ENCODE data around the gene PDPN.
"Not testable (repeated sequence)": the region's sequence is repeated elsewhere in the genome, so short reads cannot be mapped to it uniquely, and the experiment has no call there.

Gene PDPN, protein sequence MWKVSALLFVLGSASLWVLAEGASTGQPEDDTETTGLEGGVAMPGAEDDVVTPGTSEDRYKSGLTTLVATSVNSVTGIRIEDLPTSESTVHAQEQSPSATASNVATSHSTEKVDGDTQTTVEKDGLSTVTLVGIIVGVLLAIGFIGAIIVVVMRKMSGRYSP

DNA sequence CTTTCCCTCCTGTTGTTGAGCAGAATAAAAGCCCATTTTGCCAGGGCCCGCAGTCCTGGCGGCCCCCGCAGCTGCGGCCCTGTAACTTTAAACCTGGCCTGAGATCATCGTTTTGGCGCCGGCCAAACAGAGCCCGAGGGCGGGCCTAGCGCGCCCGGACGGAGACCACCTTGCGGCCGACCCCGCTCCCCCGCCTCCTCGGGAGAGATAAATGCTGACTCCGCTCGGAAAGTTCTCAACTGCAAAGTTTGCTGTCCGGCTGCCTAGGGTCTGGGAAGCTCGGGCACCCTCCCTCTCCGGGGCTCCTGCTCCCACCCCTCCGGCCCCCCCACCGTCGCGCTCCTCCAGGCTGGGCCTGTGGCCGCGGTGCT, at the start of gene PDPN:
TSS of gene PDPN (plus strand) at position 238 of the 371 bp plus-strand sequence. CDS start 202 bp downstream, outside the sequence.
- DNase-seq = no peak

DNA sequence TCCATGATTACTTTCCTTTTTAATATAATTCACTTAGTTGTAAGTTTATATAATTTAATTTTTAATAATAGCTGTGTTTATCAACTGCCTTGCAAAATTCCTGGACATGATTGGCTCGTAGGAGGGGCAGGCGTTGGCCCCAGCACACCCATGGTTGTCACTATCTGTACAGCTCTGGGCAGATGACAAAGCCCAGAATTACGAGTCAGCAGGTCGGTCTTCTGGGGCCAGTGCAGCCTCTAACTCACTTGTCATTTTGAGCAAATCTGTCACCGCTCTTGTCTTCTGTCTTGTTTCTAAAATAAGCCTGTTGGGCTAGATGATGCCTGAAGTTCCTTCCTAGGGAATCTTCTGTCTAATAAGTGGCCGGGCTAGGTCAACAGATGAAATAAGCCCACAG, 48.4 kb upstream of the PDPN start:
- no peak for DNase-seq

DNA sequence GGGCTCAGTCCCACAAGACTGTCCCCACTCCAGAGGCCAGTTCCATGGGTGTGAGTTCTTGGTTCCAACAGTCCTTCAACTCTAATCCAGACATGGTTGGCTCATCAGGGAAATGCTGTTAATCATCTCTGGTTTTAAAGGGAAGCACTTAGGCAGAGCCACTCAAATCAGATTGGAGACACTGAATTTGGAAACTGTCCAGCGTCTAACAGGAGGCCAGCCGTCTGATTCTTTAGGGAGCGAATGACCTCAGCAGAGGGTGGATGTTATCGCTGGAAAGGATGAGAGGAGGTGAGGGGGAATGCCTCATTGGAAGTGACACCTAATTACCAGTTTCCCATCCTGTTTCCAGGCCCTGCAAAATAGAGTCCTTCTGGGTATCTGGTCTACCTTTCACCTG, 47.1 kb upstream of the PDPN start:
- no peak for DNase-seq

DNA sequence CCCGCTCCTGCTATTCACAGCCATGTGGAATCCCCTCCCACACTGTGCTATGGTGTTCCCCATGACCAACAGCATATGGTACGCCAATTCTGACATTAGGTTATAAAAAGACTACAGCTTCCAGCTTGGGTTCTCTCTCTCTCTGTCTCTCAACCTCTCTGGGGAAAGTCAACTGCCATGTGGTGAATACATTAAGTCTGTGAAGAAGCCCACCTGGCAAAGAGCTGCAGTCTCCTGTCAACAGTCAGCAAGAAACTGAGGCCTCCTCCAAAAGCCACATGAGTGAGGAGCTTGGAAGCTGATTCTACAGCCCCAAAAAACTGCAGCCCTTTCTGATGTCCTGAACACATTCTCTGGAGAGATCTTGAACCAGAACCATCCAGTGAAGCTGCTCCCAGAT, 44.8 kb upstream of the PDPN start:
- DNase-seq = no peak

DNA sequence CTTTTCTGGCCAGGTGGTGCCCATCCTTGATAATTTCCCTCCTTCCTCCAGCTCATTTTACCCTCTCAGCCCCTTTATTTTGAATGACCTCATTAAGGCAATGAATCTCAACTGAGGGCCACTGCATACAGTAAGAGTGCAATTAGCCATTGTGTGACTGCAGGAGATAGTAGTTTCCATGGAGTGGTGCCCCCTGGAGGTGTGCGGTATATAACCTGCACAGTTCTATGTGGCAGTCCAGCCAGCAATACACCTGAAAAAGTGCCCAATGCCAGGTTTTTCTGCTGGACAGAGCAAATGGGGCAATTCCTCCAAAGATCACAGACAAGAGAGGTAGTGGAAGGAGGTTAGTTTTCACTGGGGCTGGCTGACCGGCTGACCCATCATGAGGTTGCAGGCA, 43.9 kb upstream of the PDPN start:
- no peak for DNase-seq

DNA sequence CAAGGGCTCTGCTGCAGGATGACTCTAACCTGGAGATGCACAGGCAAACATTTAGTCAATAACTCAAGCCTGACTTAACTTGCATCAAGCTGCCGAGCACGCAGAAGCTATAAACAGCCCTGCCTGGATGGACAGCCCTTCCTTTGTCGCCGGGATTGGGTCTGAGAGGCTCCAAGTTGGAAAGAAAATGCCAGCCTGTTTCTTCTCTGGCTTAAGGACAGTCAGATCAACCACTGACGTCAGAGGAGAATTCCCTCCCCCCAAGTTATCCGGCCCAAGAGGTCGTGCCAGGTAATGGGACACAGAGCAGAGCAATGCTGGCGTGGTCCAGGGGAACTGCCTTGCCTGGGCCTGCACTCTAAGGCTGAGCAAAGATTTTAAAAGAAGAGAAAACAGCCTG, 42.8 kb upstream of the PDPN start:
- DNase-seq = no peak

DNA sequence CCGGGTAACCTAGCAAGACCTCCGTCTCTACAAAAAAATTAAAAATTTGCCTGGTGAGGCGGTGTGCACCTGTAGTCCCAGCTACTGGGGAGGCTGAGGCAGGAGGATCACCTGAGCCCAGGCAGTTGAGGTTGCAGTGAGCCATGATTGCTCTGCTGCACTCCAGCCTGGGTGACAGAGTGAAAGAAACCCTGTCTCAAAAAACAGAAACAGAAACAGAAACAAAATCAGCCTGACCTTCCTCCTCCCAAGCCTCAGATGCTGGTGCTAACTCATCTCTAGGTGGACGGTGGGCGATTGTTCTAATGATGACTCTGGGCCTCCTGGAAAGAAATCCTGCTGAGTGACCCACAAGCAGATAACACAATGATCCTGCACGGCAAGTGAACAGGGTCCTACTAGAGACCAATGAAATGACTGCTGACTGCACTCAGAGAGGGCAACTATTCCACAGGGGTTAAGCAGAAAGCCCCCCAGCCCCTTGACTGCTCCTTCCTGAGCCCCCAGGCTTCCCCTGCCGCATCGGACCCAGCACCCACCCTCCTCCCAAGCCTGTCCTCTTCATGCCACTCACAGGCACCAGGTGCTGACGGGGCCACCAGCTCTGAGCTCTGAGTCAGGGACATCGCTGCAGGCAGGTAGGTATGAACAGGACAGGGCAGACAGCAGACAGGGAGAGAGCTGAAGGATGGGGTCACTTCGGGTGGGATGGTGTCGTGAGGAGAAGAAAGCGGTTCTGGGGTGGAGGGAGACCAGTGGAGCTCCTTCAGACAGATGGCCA, 42.0 kb upstream of the PDPN start:
- no peak for DNase-seq

DNA sequence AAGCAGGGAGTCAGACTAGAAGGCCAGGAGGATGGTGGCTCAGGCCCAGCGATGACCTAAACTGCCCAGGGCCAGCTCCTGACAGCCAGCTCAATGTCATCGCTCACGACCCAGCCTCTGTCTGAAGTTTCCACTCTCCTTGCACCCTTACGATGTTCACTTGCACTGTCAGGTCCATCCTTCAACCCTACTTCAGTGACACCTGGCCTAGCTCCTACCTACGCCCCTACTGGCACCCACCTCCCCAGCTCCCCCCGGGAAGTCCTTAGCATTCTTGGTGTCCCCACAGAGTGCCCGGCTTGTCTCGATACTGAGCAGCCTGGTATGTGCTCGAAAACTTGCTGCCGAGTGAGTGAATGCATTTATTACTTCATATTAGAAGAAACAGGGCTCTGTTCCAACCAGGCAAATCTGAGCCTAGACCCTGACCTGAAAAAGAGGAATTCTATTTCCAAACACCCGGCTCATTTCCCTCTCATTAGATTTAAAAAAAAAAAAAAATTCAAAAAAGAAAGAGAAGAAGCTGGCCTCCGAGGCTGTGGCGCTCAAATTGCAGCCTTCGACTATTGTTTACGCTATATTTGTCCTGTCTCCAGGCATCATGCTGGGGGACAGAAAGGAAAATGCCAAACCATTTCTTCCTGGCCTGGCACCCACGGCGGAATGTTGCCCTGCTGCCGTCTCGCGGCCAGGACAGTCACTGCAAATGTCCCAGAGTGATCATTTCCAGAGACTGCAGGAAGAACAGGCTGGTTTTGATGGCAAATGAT, 40.0 kb upstream of the PDPN start:
- DNase-seq = no peak

DNA sequence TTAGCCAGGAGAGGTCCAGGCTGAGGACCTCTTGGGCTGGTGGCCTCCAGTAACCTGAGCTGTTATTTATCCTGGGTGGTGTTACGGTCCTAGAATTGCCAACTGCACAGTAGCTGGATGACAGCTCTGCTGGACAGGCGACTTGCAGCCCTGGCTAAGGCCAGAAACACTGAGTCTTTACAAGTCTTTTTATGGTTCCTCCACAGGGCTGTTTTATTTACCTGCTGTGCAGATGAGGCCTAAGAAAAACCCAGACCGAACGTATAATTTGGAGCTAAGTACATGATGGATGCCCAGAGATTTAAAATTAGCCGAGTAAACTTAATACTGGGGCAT, 39.4 kb upstream of the PDPN start:
- no peak for DNase-seq

DNA sequence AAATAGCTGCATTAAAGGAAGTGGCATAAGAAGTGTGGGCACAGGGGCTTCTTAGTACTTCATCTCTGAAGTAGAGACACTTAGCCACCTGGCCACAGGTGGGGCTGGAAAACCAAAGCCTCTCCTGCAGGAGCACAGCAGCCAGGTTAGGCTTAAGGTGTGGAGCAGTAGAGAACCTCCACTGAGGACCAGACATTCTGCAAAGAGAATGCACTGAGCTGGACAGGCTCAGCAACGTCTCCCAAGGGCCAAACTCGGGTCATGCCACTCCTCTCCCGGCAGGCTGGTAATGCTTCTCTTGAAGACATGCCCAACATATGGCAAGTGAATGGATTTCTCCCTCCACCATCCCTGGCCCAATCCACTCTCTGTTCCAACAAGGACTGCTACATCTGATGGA, 36.8 kb upstream of the PDPN start:
- DNase-seq = no peak

DNA sequence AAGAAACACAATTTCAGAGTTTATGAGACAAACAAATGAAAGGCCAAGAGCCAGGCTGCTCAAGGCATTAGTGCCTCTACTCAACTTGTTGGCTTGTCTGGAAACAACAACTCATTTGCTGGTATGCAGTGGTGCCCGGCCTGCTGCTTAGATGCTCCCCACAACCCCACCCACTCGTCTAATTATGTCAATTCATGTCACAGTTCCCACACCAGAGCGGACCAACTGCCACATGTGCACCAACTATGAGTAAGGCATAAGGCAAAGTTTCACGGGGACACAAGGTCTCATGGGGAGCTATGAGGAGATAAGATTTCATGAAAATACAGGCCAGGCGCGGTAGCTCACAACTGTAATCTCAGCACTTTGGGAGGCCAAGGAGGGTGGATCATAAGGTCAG, 35.4 kb upstream of the PDPN start:
- no peak for DNase-seq

DNA sequence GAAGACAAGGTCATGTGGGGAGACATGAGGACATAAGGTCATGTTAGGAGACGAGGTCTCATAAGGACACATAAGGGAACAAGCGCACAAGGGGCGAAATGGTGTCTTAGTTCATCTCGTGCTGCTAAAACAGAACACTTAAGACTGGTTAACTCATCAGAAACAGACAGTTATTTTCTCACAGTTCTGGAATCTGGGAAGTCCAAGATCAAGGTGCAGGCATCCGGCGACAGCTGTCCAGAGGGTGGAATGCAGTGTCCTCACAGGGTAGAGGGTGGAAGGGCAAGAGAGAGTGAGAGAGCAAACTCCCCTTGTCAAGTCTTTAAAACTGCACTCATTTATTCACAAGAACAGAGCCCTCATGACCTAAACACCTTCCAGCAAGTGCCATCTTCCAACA, 34.6 kb upstream of the PDPN start:
- DNase-seq = no peak

DNA sequence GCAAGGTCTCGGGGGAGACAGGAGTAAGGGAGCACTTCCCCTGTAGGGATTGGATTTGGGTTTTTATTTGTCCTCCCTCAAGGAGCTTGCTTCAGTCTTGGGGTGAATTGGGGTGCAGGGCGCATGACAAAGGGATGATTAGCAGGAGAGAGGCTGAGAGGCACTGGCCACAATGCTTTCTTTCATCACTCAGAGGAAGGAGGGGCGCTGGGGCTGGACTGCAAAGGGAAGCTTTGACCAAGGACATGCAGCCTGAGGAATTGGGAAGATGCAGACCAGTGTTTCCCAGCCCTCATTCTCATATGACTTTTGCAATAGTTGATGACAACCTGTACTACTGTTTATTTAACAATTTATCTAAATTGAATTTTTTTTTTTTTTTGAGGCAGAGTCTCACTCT, 34.1 kb upstream of the PDPN start:
- DNase-seq = no peak

DNA sequence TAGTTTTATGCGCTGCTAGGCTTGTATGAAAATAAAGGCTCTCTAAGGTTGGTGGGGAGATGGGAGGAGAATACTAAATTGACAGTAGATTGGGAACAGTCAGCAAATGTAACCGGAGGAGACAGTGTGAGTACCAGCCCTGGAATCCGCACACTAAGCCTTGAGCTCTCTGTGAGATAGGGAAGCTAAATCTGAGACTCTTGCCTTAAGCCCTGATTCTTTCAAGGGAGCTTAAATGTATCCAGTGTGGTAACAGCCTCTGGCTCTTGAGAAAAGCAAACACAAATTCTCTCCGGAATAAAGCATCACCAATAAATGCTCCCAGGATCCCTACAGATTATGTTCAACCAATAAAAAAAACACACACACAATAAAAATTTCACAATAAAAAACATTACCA, 33.0 kb upstream of the PDPN start:
- DNase-seq = no peak

DNA sequence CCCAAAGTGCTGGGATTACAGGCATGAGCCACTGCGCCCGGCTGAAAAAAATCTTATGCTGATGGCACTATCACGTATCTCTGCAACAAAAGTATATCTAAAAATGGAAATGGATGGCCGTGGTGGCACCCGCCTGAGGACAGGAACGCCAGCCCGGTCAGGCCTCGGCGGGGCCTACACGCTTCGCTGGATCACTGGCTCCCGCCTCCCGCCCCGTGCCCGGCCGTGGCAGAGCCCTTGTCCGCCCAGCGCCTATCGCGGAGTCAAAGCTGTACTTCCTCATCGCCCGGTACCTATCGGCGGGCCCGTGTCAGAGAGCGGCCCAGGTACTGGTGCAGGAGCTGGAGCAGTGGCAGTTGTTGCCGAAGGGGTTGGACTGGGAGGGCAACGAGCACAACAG, 28.8 kb upstream of the PDPN start:
- DNase-seq = no peak

DNA sequence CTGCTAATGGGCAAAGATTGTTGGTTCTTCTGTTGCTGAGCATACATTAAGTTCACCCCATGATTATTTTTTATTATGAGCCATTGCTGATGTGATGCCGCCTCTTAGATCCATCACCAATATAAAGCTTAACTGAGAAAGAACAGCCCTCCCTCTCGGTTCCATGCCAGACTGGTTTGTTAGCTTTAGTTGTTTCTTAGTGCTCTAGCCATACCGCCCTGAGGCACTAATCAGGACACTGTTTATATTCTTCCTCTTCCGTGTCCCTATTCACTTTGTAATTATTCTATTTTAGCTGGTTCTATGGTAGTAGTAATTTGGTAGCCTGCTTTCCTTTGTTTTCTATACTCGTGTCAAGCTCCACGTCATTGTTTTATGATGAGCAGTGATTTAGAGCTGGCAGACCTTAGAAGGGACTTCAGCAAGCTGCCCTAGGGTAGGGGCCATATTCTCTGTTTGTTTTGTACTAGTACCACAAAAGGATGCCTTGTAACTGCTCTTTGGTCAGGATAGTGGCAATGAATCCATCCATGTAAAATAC, 27.3 kb upstream of the PDPN start:
- DNase-seq = no peak

DNA sequence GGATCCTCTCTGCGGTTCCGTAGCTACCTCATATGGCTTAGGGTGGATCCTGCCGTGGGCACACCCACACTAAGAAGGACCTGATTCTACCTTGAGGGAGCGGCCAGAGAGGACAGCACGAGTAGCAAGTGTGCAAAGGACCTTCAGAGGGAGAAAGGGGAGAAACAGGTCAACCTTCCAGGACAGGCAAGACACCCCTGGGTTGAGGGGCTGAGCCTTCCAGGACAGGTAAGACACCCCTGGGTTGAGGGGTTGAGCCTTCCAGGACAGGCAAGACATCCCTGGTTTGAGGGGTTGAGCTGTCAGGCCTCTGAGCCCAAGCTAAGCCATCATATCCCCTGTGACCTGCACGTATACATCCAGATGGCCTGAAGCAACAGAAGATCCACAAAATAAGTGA, 23.1 kb upstream of the PDPN start:
- DNase-seq = no peak

DNA sequence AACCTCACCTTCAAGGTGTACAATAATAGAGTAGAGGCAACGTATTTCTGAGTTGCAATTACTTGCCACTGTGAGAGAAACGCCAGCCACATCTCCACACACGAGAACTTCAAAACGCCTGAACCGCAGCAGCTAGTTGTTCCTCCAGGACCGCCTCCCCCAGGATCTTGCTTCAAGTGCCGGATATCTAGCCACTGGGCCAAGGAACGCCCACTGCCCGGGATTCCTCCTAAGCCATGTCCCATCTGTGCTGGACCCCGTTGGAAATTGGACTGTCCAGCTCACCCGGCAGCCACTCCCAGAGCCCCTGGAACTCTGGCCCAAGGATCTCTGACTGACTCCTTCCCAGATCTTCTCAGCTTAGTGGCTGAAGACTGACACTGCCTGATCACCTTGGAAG, 20.7 kb upstream of the PDPN start:
- not testable (repeated sequence) for DNase-seq

DNA sequence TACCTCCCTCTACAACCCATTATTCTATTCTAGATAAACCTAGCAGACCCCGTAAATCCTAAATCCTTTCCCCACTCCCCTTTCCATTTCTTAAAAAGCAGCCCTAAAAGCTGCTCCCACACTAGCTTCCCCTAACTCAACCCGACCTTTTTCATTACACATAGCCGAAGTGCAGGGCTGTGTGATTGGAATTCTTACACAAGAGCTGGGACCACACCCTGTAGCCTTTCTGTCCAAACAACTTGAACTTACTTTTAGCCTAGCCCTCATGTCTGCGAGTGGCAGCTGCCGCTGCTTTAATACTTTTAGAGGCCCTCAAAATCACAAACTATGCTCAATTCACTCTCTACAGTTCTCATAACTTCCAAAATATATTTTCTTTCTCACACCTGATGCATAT, 19.6 kb upstream of the PDPN start:
- no peak for DNase-seq

DNA sequence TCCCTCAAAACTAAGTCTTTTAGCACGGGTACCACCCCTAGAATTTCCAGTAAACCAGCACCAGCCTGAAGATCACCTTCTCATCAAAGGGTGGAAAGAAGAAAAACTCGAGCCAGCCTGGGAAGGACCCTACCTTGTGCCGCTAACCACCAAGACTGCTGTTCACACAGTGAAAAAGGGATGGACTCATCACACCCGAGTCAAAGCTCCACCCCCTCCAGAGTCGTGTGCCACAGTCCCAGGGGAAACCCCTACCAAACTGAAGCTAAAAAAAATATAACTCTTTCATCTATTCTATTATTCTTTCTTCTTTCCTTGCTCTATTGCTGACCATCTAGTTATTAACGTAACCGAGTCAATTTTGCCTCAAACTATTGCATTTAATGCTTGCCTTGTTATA, 13.2 kb upstream of the PDPN start:
- not testable (repeated sequence) for DNase-seq

DNA sequence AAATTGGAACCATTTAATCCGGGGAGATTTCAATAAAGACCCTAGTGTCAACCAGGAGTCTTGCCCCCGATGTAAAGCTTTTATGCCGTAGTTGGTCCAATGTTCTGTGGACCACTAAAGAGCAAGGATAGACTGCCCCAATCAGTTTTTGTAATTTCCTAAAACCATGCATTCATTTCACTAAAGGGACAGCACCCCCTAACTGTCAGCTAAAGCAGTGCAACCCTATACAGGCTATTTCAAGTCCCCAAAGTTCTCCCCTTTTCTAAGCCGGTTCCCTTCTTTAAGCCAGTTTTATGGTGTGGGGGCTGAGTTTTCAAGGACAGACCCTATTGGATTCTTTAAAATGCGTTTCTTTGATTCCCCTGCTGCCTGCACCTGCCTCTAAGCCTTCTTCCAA, 12.7 kb upstream of the PDPN start:
- DNase-seq = no peak

DNA sequence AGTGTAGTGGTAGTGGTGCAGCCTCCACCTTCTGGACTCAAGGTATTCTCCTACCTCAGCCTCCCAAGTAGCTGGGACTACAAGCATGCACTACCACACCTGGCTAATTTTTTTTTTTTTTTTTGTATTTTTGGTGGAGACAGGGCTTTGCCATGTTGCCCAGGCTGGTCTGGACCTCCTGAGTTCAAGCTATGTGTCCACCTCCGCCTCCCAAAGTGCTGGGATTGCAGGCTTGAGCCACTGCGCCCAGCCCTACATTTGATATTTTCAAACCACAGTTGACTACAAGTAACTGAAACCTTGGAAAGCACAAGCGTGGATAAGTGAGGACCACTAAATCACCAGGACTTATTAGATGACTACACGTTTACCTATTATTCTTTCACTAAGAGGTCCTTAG, 10.0 kb upstream of the PDPN start:
- DNase-seq = no peak

DNA sequence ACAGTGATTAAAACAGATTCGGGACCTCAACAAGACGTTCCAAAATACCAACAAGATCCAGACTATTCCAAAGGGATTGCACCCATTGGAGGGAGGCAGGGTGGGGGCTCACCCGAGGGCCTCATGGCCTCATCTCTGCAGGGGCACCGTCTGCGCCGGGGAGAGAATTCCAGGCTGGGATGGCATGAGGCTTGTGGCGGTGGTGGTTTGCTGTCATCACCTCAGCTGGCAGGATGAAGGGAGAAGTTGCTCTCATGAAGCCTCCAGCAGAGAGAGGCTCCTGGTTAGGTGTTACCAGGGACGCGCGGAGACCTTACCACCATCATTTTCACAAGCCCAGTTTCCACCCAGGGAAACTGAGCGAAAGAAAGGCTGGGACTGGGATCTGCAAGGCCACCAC, 6.7 kb upstream of the PDPN start:
- DNase-seq = no peak

DNA sequence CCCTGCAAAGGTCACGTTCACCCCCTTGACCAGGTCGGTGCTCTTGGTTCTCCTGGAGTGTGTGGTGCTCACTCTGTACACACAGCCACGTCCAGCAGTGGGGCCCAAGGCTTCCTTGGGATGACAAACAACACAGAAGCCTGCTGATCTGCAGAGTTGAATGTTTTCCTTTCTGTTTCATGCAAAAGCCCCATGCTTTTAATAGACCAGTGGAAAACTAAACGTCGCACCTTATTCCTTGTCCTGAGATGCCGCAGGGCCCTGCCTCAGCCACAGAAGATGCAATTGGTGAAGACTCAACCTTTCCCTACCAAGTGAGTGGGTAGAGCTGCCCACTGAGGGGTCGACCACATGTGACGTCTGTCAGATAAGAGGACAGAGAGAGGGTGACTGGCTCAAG, 5.8 kb upstream of the PDPN start:
- DNase-seq = no peak
